GM12878 (cell line): ENCODE data around the gene LHFPL3.
"Not testable (repeated sequence)": the region's sequence is repeated elsewhere in the genome, so short reads cannot be mapped to it uniquely, and the experiment has no call there.

Experiments
- CEBPB ChIP-seq, 2 experiments: fragments of 150-350 bp in 1 of 2; IDR thresholded peaks; 2 replicates each; pipeline ENCODE4 v1.6.1; 2012 to 2014; ENCODE audit warnings: low read depth in 2 of 2, low read length in 2 of 2, borderline replicate concordance in 1 of 2, inconsistent platforms in 1 of 2
- ETV6 ChIP-seq, 2 experiments: fragments of 450-650 bp in 1 of 2; IDR thresholded peaks in 1 of 2; conservative IDR thresholded peaks in 1 of 2; 2 replicates each; pipeline ENCODE4 v1.6.1; 2014; ENCODE audit warnings: antibody characterized with exemption in 1 of 2, borderline replicate concordance in 1 of 2, low read depth in 1 of 2, mild to moderate bottlenecking in 1 of 2, moderate library complexity in 1 of 2
- EZH2 ChIP-seq: IDR thresholded peaks from 2 replicates; pipeline ENCODE4 v1.6.1; 2012; ENCODE audit warnings: low read depth, mild to moderate bottlenecking, control low read depth, inconsistent platforms, low read length, borderline replicate concordance; ENCODE audit not compliant: control insufficient read depth
- MYC ChIP-seq: IDR thresholded peaks from 2 replicates; pipeline ENCODE4 v1.6.1; 2011; ENCODE audit warnings: mild to moderate bottlenecking, low read length, moderate library complexity, inconsistent platforms; ENCODE audit not compliant: insufficient read depth, insufficient replicate concordance, insufficient read length, severe bottlenecking
- RAD21 ChIP-seq: IDR thresholded peaks from 2 replicates; pipeline ENCODE4 v1.6.1; 2011; ENCODE audit warnings: mild to moderate bottlenecking, low read depth, low read length, moderate library complexity; ENCODE audit not compliant: insufficient read depth
- SIN3A ChIP-seq: IDR thresholded peaks from 2 replicates; pipeline ENCODE4 v1.6.1; 2012; ENCODE audit warnings: low read depth, low read length, improper control_type of control experiment
- SUZ12 ChIP-seq: fragments of 200-600 bp; sonication (generic); IDR thresholded peaks from one replicate; pipeline ENCODE4 v1.6.1; 2018; ENCODE audit warnings: antibody characterized with exemption, mild to moderate bottlenecking; ENCODE audit not compliant: unreplicated experiment
- TF ChIP-seq, protein P1 (sequence below): IDR thresholded peaks from 2 replicates; pipeline ENCODE4 v1.6.1; 2012; ENCODE audit warnings: mild to moderate bottlenecking, low read depth, low read length

DNA sequence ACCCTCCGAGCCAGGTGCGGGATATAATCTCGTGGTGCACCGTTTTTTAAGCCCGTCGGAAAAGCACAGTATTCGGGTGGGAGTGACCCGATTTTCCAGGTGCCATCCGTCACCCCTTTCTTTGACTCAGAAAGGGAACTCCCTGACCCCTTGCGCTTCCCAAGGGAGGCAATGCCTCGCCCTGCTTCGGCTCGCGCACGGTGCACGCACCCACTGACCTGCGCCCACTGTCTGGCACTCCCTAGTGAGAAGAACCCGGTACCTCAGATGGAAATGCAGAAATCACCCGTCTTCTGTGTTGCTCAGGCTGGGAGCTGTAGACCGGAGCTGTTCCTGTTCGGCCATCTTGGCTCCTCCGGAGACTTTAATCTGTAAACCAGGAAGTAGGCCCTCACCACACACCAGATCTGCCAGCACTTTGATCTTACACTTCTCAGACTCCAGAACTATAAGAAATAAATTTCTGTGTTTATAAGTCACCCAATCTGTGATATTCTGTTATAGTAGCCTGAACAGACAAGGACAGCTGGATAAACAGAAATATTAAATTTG lies 235.0 kb downstream of the LHFPL3 start:
- not testable (repeated sequence) for TF ChIP-seq MYC; SIN3A; SUZ12; EZH2; CEBPB (IDR thresholded peaks at IDR 0.05; ENCODE audit: borderline replicate concordance in 1 of 2, low read depth in 2 of 2, low read length in 2 of 2); ETV6 (conservative IDR thresholded peaks at IDR 0.05 in 1 of 2, IDR thresholded peaks at IDR 0.05 in 1 of 2; ENCODE audit: borderline replicate concordance in 1 of 2, low read depth in 1 of 2); RAD21
- TF ChIP-seq, protein P1, sequence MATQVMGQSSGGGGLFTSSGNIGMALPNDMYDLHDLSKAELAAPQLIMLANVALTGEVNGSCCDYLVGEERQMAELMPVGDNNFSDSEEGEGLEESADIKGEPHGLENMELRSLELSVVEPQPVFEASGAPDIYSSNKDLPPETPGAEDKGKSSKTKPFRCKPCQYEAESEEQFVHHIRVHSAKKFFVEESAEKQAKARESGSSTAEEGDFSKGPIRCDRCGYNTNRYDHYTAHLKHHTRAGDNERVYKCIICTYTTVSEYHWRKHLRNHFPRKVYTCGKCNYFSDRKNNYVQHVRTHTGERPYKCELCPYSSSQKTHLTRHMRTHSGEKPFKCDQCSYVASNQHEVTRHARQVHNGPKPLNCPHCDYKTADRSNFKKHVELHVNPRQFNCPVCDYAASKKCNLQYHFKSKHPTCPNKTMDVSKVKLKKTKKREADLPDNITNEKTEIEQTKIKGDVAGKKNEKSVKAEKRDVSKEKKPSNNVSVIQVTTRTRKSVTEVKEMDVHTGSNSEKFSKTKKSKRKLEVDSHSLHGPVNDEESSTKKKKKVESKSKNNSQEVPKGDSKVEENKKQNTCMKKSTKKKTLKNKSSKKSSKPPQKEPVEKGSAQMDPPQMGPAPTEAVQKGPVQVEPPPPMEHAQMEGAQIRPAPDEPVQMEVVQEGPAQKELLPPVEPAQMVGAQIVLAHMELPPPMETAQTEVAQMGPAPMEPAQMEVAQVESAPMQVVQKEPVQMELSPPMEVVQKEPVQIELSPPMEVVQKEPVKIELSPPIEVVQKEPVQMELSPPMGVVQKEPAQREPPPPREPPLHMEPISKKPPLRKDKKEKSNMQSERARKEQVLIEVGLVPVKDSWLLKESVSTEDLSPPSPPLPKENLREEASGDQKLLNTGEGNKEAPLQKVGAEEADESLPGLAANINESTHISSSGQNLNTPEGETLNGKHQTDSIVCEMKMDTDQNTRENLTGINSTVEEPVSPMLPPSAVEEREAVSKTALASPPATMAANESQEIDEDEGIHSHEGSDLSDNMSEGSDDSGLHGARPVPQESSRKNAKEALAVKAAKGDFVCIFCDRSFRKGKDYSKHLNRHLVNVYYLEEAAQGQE, result not testable (repeated sequence)
